Activated naive CD8-positive, alpha-beta T cell treated with anti-CD3 and anti-CD28 coated beads, Interleukin-2, amount 50 U/mL, for 24 hours (primary cell): Measurements from ENCODE around the gene HMOX1.
A peak's percentile ranks its signal among the peaks of the same experiment; 100 is the strongest.

ENCODE experiments used
- ATAC-seq: fragments of 150-1000 bp; cut with Tn5 transposase; one replicate; pipeline ENCODE4 v1.10.0; 2021
- DNase-seq: peaks from one replicate; pipeline ENCODE4 v3.0.0; 2021
- H3K27ac Mint-ChIP-seq: one replicate; pipeline ENCODE4 v1.8.0; 2021; ENCODE audit warnings: mild to moderate bottlenecking, mixed read lengths
- H3K27me3 Mint-ChIP-seq: one replicate; pipeline ENCODE4 v1.8.0; 2021; ENCODE audit warnings: mixed read lengths
- H3K36me3 Mint-ChIP-seq: one replicate; pipeline ENCODE4 v1.8.0; 2021; ENCODE audit warnings: low read depth, mixed read lengths
- H3K4me1 Mint-ChIP-seq: one replicate; pipeline ENCODE4 v1.8.0; 2021; ENCODE audit warnings: mixed read lengths
- H3K4me3 Mint-ChIP-seq: one replicate; pipeline ENCODE4 v1.8.0; 2021; ENCODE audit warnings: mild to moderate bottlenecking, moderate library complexity, mixed read lengths
- H3K9me3 Mint-ChIP-seq: one replicate; pipeline ENCODE4 v1.8.0; 2021; ENCODE audit warnings: mixed read lengths

The HMOX1 gene

DNA sequence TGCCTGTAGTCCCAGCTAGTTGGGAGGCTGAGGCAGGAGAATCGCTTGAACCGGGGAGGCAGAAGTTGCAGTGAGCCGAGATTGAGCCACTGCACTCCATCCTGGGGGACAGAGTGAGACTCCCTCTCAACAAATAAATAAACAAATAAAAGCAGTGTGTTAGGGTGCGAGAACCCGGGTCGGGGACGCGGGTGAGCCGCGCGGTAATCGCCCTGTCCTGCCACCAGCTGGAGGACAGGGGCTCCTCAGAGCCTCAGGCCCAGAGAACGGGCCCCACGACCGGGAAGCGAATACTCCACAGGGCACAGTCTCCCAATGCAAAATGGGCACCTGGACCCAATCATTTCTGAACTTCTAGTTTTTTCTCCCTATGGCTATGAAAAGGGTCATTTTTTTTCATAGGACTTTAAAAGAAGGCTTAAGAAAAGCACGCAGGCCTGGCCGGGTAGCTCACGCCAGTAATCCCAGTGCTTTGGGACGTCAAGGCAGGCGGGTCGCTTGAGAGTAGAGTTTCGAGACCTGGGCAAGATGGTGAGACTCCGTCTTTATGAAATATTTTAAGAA is 18.3 kb downstream of the HMOX1 start:
- ATAC-seq, result no peak
- no peaks in the 10 kb centered on the region for H3K9me3 Mint-ChIP-seq
- H3K4me1 Mint-ChIP-seq, result peaks cover 40% of the 10 kb centered on the region
- H3K27me3 Mint-ChIP-seq, result no peaks in the 10 kb centered on the region
- peaks cover 37% of the 10 kb centered on the region for H3K36me3 Mint-ChIP-seq
- H3K4me3 Mint-ChIP-seq, result peak overlapping the region; percentile 98
- peak; percentile 24 for DNase-seq
- H3K27ac Mint-ChIP-seq, result peak overlapping the region; percentile 98

DNA sequence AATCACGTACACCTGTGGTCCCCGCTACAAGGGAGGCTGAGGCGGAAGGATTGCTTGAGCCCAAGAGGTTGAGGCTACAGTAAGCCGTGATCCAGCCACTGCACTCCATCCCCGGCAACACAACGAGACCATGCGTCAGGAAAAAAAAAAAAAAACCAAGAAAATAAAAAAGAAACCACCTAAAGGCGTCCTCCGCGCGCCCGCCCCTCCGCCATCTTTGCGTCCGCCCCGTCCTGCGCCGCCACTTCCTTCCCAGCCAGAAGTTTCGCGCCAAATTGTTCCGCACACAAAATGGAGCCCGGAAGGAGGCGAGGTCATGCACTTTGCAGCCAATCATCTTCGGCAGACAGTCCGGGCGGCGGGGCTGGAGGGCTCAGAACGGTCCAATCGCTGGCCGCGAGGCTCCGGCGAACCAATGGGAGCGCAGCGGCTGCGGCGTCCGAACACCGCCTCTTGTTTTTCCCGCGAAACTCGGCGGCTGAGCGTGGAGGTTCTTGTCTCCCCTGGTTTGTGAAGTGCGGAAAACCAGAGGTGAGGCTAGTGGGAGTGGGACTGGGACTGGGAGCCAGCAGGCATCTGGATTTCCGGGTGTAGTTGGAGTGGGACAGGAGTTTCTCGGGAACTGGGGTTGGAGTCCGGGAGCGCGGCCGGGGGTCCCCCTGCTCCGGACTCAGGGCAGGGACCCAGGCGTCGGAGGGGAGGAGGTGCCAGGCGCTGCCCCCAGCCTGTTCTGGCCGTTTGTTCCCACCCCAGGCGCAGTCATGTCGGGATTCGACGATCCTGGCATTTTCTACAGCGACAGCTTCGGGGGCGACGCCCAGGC is 19.0 kb downstream of the HMOX1 start, which contains the start of gene MCM5:
TSS of gene MCM5 (plus strand) at position 463 of the 823 bp plus-strand sequence. CDS start at position 762, 299 bp downstream.
- peaks cover 44% of the 10 kb centered on the region for H3K36me3 Mint-ChIP-seq
- no peaks in the 10 kb centered on the region for H3K9me3 Mint-ChIP-seq
- DNase-seq, result peak; percentile 96
- peak within 1 kb of the TSS; percentile 98 for H3K27ac Mint-ChIP-seq
- H3K27me3 Mint-ChIP-seq, result no peaks in the 10 kb centered on the region
- peaks cover 40% of the 10 kb centered on the region for H3K4me1 Mint-ChIP-seq
- peak; percentile 100 for ATAC-seq
- peak within 1 kb of the TSS; percentile 98 for H3K4me3 Mint-ChIP-seq

DNA sequence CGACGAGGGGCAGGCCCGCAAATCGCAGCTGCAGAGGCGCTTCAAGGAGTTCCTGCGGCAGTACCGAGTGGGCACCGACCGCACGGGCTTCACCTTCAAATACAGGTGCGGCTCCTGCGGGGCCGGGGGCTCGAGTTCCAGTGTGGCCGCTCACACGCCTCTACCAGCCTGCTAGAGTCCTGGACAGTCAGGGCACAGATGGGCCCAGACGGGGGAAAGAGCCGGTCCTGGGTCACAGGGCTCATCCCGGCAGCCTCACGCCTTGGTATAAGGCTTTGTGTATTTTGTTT is 19.6 kb downstream of the HMOX1 start:
- DNase-seq (no peak), ATAC-seq (peak; percentile 7)
- H3K27me3 Mint-ChIP-seq, result no peaks in the 10 kb centered on the region
- H3K9me3 Mint-ChIP-seq, result no peaks in the 10 kb centered on the region
- H3K36me3 Mint-ChIP-seq, result peaks cover 48% of the 10 kb centered on the region
- peak overlapping the region; percentile 98 for H3K27ac Mint-ChIP-seq
- peak overlapping the region; percentile 98 for H3K4me3 Mint-ChIP-seq
- H3K4me1 Mint-ChIP-seq, result peaks cover 40% of the 10 kb centered on the region

DNA sequence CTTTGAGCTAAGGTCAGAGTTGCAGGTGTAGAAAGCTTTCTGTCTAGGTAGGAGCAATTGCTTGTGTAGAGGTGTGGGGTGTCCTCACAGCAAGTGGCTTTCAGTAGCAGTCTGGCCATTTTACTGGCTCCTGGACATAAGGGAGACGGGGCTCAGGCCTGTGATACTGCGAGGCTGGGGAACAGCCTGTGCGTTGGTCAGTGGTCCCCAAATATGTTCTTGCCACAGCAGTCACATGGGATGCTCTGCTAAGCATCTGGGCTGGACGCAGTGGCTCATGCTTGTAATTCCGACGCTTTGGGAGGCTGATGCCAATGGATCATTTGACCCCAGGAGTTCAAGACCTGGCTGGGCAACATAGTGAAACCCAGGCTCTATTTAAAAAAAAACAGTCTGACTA is 21.0 kb downstream of the HMOX1 start:
- Mint-ChIP-seq H3K4me3 (peak overlapping the region; percentile 98), H3K36me3 (peaks cover 57% of the 10 kb centered on the region)

DNA sequence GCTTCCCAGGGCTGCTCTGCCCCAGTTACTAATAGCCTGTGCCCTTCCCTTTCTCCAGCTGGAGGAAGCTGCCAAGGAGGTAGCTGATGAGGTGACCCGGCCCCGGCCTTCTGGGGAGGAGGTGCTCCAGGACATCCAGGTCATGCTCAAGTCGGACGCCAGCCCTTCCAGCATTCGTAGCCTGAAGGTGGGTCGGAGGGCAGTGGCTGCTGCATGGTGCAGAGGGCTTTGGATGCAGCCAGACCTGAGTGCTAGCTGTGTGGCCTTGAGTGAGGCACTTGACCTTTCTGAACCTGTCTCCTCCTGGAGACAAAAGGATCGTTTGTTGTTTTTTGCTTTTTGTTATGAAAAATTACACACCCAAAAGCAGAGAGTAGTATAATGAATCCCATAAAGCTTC is 22.5 kb downstream of the HMOX1 start:
- no peak for ATAC-seq
- no peaks in the 10 kb centered on the region for H3K27me3 Mint-ChIP-seq
- H3K4me3 Mint-ChIP-seq, result no peak overlapping the region
- peaks cover 71% of the 10 kb centered on the region for H3K36me3 Mint-ChIP-seq
- H3K27ac Mint-ChIP-seq, result no peak overlapping the region
- H3K4me1 Mint-ChIP-seq, result peaks cover 39% of the 10 kb centered on the region
- DNase-seq, result no peak
- H3K9me3 Mint-ChIP-seq, result no peaks in the 10 kb centered on the region

More for the DNA sequence above, 21.0 kb downstream of the HMOX1 start:
- no peaks in the 10 kb centered on the region for H3K27me3 Mint-ChIP-seq
- DNase-seq, result no peak
- H3K27ac Mint-ChIP-seq, result peak overlapping the region; percentile 93
- H3K4me1 Mint-ChIP-seq, result peaks cover 38% of the 10 kb centered on the region
- no peak for ATAC-seq
- no peaks in the 10 kb centered on the region for H3K9me3 Mint-ChIP-seq

DNA sequence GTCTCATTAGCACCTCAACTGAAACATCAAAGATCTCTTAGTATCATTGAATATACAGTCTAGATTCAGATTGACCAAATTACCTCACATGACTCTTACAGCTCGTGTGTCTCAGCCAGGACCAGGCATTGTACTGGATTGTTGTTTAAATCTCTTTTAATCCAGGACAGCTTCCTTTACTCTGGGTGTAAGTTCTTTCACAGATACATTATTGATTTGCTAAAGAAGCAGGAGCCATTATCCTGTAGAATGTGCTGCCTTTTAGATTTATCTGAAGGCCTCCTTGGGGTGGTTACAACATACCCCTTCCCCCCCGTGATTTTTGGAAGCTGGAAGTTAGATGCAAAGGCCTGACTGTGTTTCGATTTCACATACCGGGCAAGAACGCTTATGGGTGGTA is 23.3 kb downstream of the HMOX1 start:
- ATAC-seq, result no peak
- peaks cover 77% of the 10 kb centered on the region for H3K36me3 Mint-ChIP-seq
- H3K4me1 Mint-ChIP-seq, result peaks cover 33% of the 10 kb centered on the region
- H3K27me3 Mint-ChIP-seq, result no peaks in the 10 kb centered on the region
- DNase-seq, result no peak
- H3K27ac Mint-ChIP-seq, result no peak overlapping the region
- no peak overlapping the region for H3K4me3 Mint-ChIP-seq
- no peaks in the 10 kb centered on the region for H3K9me3 Mint-ChIP-seq

DNA sequence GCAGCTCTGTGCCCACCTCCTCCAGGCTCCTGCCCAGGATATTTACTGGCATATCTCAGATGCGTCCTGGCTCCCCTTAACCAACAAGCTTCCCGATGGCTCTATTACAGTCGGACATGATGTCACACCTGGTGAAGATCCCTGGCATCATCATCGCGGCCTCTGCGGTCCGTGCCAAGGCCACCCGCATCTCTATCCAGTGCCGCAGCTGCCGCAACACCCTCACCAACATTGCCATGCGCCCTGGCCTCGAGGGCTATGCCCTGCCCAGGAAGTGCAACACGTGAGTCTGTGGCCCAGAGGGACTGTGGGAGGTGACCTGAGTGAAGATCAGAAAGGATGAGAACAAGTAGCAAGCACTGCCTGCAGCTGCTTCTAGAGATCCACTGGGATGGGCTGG is 25.5 kb downstream of the HMOX1 start:
- H3K27ac Mint-ChIP-seq, result no peak overlapping the region
- peaks cover 39% of the 10 kb centered on the region for H3K4me1 Mint-ChIP-seq
- ATAC-seq (no peak), DNase-seq (no peak)
- H3K4me3 Mint-ChIP-seq, result no peak overlapping the region
- H3K27me3 Mint-ChIP-seq, result no peaks in the 10 kb centered on the region
- H3K9me3 Mint-ChIP-seq, result no peaks in the 10 kb centered on the region
- peaks cover 85% of the 10 kb centered on the region for H3K36me3 Mint-ChIP-seq

DNA sequence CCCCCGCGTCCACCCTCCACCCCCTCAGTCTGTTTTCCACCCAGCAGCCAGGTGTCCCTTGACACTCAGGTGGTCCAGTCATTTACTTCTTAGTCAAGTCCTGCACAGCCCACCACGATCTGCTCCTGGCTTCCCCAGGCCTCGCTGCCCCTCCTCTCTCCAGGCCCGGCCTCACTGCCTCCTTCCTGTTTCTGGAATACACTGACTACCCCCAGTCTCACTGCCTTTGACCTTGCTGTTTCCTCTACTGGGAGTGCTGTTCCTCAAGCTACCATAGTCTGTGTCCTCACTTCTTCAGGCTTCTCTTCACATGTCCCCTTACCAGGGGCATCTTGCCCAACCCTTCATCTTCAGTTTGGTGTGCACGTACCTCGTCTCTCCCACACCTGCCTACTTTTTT is 26.5 kb downstream of the HMOX1 start:
- no peaks in the 10 kb centered on the region for H3K27me3 Mint-ChIP-seq
- H3K4me3 Mint-ChIP-seq, result no peak overlapping the region
- peaks cover 83% of the 10 kb centered on the region for H3K36me3 Mint-ChIP-seq
- peaks cover 34% of the 10 kb centered on the region for H3K4me1 Mint-ChIP-seq
- DNase-seq, result no peak
- no peak overlapping the region for H3K27ac Mint-ChIP-seq
- H3K9me3 Mint-ChIP-seq, result no peaks in the 10 kb centered on the region
- no peak for ATAC-seq

DNA sequence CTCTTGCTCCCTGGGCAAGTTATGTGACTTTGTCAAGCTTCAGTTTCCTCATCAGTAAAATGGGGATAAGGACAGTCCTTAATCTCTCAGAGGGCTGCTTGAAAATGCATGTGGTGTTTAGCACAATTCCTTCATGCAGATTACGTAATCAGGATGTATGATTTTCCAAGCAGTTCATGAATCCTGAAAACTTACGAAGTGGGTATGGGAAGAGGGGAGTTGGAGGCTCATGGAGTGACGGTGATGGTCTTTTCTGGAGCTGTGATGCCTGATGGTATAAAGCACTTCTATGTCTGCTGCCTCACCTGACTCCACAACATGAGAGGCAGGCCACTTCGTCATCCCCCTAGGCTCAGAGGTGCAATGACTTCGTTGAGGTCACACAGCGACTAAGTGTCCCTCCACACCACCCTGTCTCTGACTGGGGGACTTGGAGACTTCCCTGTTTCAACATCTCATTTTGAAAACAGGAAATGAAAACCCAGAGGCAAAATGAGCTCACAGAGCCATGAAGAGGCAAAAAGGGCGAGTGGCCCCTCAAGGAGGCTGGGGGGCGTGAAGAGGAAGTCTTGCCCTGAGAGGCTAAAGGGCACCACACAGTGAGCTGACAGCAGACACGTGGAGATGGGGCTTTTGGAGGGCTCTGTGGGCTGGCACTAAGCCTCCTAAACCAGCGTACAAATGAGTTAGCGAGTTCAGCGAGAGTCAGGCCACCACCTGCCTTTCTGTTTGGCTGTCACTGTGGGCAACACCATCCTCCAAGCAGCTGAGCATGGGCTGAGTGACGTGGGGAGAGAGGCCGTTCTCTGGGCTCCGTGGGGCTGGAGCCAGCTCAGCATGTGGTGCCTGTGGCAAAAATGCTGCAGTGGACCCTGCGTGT is 29.1 kb downstream of the HMOX1 start:
- Mint-ChIP-seq H3K27me3 (no peaks in the 10 kb centered on the region), H3K36me3 (peaks cover 72% of the 10 kb centered on the region), H3K27ac (peak overlapping the region; percentile 80), H3K9me3 (no peaks in the 10 kb centered on the region), H3K4me3 (no peak overlapping the region), H3K4me1 (peaks cover 25% of the 10 kb centered on the region)
- ATAC-seq (peak; percentile 80), DNase-seq (peak; percentile 46)

DNA sequence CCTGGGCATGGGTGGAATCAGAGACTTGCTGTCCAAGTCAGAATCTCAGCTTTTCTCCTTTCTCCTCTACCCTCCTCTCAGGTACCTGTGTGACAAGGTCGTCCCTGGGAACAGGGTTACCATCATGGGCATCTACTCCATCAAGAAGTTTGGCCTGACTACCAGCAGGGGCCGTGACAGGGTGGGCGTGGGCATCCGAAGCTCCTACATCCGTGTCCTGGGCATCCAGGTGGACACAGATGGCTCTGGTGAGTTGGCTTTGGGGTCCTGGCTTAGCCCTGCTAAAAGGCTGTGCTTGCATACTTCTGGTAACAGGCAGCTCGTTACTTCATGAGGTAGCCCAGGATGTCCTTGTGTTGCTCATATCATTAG is 29.8 kb downstream of the HMOX1 start:
- Mint-ChIP-seq H3K4me1 (peaks cover 25% of the 10 kb centered on the region), H3K9me3 (no peaks in the 10 kb centered on the region), H3K36me3 (peaks cover 71% of the 10 kb centered on the region), H3K27ac (no peak overlapping the region), H3K27me3 (no peaks in the 10 kb centered on the region), H3K4me3 (no peak overlapping the region)
- ATAC-seq (no peak), DNase-seq (no peak)

DNA sequence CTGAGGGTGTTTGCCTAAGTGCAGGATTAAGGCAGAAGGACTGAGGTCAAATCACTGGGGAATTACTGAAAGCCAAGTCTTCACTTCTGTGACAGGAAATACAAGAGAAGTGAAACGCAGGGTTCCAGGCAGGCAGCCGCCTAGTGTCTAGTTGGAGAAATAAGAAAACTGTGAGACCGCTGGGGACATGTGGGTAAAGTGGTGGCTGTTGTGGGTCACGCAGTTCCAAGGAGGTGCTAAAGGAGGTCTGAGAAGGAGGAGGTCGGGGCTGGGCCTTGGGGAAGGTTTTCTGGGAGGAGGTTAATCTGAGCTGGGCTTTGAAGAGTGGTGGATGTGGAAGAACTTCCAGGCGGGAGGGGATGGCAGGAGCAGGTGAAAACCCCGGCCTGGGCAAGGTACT is 30.2 kb downstream of the HMOX1 start:
- H3K27ac Mint-ChIP-seq, result peak overlapping the region; percentile 58
- H3K9me3 Mint-ChIP-seq, result no peaks in the 10 kb centered on the region
- no peak for DNase-seq
- no peak overlapping the region for H3K4me3 Mint-ChIP-seq
- ATAC-seq, result no peak
- H3K4me1 Mint-ChIP-seq, result peaks cover 25% of the 10 kb centered on the region
- peaks cover 73% of the 10 kb centered on the region for H3K36me3 Mint-ChIP-seq
- H3K27me3 Mint-ChIP-seq, result no peaks in the 10 kb centered on the region

DNA sequence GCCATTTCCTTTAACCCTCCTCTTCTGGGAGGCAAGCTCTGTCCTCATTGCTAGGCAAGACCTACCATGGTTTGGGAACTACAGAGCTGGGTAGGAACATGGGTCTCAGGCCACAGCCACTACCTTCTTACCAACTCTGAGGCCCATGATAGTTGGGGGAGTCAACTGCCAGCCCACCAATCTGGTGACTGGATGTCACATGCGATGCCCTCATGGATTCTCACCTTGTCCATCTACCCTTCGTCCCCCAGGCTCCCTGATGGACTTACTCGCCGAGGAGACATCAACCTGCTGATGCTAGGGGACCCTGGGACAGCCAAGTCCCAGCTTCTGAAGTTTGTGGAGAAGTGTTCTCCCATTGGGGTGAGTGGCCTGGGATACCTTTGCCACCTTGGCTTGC is 32.7 kb downstream of the HMOX1 start:
- Mint-ChIP-seq H3K36me3 (peaks cover 64% of the 10 kb centered on the region), H3K4me3 (no peak overlapping the region), H3K9me3 (no peaks in the 10 kb centered on the region), H3K4me1 (peaks cover 23% of the 10 kb centered on the region), H3K27ac (no peak overlapping the region), H3K27me3 (no peaks in the 10 kb centered on the region)
- DNase-seq (no peak), ATAC-seq (no peak)

DNA sequence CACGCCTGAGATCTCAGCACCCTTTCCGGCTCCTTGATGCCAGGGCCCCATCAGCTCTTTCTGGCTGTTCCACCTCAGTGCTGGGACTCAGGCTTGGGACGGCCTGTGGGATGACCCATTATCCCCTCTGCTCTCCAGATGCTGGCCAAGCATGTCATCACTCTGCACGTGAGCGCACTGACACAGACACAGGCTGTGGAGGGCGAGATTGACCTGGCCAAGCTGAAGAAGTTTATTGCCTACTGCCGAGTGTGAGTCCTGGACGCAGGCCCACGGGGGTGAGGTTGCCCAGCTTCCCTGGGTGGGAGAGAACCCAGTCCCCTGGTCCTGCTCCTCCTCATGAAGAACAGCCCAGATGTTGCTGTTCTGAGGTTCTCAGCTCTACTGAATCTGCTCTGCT is 36.7 kb downstream of the HMOX1 start:
- no peak overlapping the region for H3K27ac Mint-ChIP-seq
- no peaks in the 10 kb centered on the region for H3K9me3 Mint-ChIP-seq
- ATAC-seq, result no peak

DNA sequence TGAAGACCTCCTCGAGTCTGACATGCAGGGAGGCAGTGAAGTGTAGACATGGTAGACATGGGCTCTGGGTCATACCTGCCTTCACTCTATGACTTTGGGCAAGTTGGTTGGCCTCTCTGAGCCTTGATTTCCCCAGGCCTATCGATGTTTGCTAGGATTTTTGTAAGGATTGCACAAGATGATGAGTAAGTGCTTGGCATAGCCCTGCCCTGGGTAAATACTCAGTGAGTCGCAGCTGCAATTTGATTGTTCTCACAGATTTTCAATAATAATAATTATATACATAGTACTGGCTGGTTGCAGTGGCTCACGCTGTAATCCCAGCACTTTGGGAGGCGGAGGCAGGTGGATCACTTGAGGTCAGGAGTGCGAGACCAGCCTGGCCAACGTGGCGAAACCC is 37.2 kb downstream of the HMOX1 start:
- peaks cover 53% of the 10 kb centered on the region for H3K36me3 Mint-ChIP-seq
- no peak overlapping the region for H3K4me3 Mint-ChIP-seq

More for the DNA sequence above, 36.7 kb downstream of the HMOX1 start:
- Mint-ChIP-seq H3K4me3 (no peak overlapping the region), H3K36me3 (peaks cover 48% of the 10 kb centered on the region), H3K27me3 (no peaks in the 10 kb centered on the region), H3K4me1 (no peaks in the 10 kb centered on the region)
- no peak for DNase-seq

DNA sequence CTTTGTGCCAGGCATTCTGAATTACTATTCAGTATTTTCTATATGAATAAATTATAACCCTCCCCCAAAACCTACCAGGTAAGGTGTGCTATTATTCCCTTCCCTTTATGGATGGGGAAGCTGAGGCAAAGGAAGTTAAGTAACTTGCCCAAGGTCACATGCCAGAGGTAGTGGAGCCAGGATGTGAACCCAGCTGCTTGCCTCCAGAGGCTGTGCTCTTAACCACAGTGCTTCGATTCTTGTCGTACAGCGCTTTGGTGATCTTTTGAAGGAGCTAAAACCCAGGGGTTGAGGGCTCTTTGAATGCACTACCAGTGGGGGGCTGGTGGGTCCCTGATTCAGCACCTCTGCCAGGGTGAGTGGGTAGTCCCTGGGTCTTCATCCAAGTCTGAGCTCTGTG is 37.8 kb downstream of the HMOX1 start:
- ATAC-seq (no peak), DNase-seq (no peak)
- no peaks in the 10 kb centered on the region for H3K27me3 Mint-ChIP-seq
- H3K9me3 Mint-ChIP-seq, result no peaks in the 10 kb centered on the region
- H3K4me1 Mint-ChIP-seq, result no peaks in the 10 kb centered on the region
- H3K27ac Mint-ChIP-seq, result no peak overlapping the region
- H3K36me3 Mint-ChIP-seq, result peaks cover 51% of the 10 kb centered on the region
- no peak overlapping the region for H3K4me3 Mint-ChIP-seq

More for the DNA sequence above, 37.2 kb downstream of the HMOX1 start:
- Mint-ChIP-seq H3K4me1 (no peaks in the 10 kb centered on the region), H3K9me3 (no peaks in the 10 kb centered on the region), H3K27me3 (no peaks in the 10 kb centered on the region), H3K27ac (no peak overlapping the region)
- DNase-seq (no peak), ATAC-seq (no peak)
